NCI-H345 treated with DMSO at 0.1 percent for 48 hours (cell line): ENCODE results near the gene FADS3.

Experiments used
- DNase-seq: peaks from one replicate; lab custom pipeline; 2025; ENCODE audit not compliant: unreplicated experiment; lab: John Stamatoyannopoulos, UW

The FADS3 gene

GRCh38 chr11:61839742-61840141, 51.6 kb downstream of the FADS3 start:
- DNase-seq: no peak

- no peak for DNase-seq
Observed at GRCh38 chr11:61838921-61839320, 52.4 kb downstream of the FADS3 start.

DNA sequence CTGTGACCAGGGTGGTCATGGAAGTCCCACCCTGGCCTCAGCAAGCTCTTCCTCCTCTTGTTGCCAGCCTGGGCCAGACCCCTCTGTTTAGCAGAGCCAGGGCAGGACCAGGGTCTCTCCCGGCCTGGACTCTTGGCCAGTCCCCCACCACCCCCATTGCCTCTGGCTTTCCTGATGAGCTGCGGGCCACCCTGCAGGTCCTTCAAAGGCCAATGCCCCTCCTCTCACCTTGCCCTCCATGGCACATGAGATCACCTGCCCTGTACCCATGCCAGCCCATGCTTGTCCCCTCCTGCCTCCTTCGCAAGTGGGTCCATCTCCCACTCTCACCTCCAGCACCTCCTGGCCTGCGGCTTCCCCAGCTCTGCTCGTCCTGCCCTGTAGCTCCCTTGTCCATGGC, 52.8 kb downstream of the FADS3 start:
- no peak for DNase-seq

- no peak for DNase-seq
Observed at GRCh38 chr11:61837411-61838005, 53.8 kb downstream of the FADS3 start.

DNA sequence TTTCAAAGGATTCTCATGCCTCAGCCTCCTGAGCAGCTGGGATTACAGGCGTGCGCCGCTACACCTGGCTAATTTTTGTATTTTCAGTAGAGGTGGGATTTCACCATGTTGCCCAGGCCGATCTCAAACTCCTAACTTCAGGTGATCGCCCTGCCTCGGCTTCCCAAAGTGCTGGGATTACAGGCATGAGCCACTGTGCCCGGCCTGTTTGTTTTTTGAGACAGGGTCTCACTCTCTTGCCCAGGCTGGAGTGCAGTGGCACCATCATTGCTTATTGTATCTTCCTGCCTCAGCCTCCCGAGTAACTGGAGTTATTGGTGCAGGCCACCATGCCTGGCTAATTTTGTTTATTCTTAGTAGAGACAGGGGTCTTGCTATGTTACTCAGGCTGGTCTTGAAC, 55.2 kb downstream of the FADS3 start:
- DNase-seq: no peak

- peak; percentile 31 for DNase-seq
Observed at GRCh38 chr11:61834278-61835048, 56.9 kb downstream of the FADS3 start.

DNA sequence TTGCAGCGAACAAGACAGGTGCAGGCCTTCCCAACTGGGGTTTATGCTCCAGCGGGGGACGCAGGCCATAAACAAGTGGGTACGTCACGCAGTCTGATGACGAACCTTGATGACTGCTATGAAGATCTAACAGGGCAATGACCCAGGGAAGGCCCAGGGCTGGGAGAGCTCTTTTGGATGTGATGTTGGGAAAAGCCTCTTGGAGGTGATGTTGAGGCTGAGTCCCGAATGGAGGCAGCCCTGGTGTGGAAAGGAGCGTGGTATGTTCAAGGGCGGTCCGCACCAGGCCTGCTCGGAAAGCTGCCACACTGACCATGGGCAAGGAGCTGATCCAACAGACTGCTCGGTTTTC, 57.4 kb downstream of the FADS3 start:
- DNase-seq: no peak

- DNase-seq: peak; percentile 21
Observed at GRCh38 chr11:61833471-61833870, 57.9 kb downstream of the FADS3 start.

- peak; percentile 8 for DNase-seq
Observed at GRCh38 chr11:61832754-61833153, 58.6 kb downstream of the FADS3 start.

DNA sequence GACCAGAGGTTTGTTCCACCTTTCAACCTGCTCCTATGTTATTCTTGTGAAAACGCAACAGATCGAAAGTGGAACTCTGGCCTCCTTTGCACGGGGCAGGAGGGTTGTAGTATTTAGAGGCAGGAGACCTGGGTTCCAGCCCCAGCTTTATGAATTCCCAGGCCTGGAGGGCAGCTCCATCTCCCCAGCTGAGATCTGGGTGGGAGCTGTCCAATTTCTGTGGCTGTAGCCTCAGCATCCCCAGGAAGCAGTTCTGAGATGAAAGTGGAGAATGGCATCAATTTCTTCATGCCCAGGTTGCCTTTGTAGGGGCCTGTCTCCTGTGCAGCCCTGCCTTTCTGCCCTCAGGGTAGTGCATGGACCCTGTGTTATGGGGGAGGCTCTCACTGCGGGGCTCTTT, 59.1 kb downstream of the FADS3 start:
- DNase-seq: no peak

GRCh38 chr11:61830237-61831105, 60.9 kb downstream of the FADS3 start:
- no peak for DNase-seq

- no peak for DNase-seq
Observed at GRCh38 chr11:61829806-61830205, 61.5 kb downstream of the FADS3 start.

- peak; percentile 17 for DNase-seq
Observed at GRCh38 chr11:61828629-61829407, 62.5 kb downstream of the FADS3 start.

GRCh38 chr11:61828379-61828628, 63.0 kb downstream of the FADS3 start:
- no peak for DNase-seq

- peak; percentile 90 for DNase-seq
Observed at GRCh38 chr11:61827571-61828378, 63.6 kb downstream of the FADS3 start, which contains the start of gene FADS2. Gene FADS2 (plus strand): TSS chr11:61828300. CDS start chr11:61828391, 91 bp downstream.

GRCh38 chr11:61826930-61827570, 64.3 kb downstream of the FADS3 start:
- no peak for DNase-seq
